ENCODE results near the gene RNASEH2A.

Gene RNASEH2A

DNA sequence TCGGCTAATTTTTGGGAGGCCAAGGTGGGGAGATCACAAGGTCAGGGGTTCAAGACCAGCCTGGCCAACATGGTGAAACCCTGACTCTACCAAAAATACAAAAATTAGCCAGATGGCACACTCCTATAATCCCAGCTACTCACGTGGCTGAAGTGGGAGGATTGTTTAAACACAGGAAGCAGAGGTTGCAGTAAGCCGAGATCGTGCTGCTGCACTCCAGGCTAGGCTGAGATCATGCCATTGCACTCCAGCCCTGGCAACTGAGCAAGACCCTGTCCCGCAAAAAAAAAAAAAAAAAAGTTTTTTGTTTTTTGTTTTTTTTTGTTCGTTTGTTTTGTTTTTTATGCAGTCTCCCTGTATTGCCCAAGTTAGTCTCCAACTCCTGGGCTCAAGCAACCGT, 53.2 kb downstream of the RNASEH2A start:
- TF ChIP-seq, protein P1, sequence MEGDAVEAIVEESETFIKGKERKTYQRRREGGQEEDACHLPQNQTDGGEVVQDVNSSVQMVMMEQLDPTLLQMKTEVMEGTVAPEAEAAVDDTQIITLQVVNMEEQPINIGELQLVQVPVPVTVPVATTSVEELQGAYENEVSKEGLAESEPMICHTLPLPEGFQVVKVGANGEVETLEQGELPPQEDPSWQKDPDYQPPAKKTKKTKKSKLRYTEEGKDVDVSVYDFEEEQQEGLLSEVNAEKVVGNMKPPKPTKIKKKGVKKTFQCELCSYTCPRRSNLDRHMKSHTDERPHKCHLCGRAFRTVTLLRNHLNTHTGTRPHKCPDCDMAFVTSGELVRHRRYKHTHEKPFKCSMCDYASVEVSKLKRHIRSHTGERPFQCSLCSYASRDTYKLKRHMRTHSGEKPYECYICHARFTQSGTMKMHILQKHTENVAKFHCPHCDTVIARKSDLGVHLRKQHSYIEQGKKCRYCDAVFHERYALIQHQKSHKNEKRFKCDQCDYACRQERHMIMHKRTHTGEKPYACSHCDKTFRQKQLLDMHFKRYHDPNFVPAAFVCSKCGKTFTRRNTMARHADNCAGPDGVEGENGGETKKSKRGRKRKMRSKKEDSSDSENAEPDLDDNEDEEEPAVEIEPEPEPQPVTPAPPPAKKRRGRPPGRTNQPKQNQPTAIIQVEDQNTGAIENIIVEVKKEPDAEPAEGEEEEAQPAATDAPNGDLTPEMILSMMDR (IDR thresholded peaks at IDR 0.05; ENCODE audit: low read depth, low read length): no peak
- DNase-seq (ENCODE audit: extremely low read depth, low read depth): no peak

All from AG09319 (cell line).